DND-41 (cell line): ENCODE data around the gene TLR6.

Experiments
- ATAC-seq: fragments of 200-7000 bp; cut with Tn5 transposase; 3 replicates; pipeline ENCODE4 v1.9.1; 2021; ENCODE audit warnings: low read depth; ENCODE audit not compliant: insufficient read depth
- DNase-seq: peaks from one replicate; pipeline ENCODE4 v3.0.0-alpha.2; 2020
- H2AFZ ChIP-seq: 2 replicates; pipeline ENCODE4 v1.6.0; 2012; ENCODE audit warnings: low read depth, low read length
- H3K27ac ChIP-seq: 2 replicates; pipeline ENCODE4 v1.5.1; 2012; ENCODE audit warnings: low read length, inconsistent platforms
- H3K27me3 ChIP-seq: fragments of 200-600 bp; sonication (generic); 2 replicates; pipeline ENCODE4 v1.6.0; 2012; ENCODE audit warnings: low read length, mild to moderate bottlenecking, inconsistent platforms; ENCODE audit not compliant: insufficient read depth, poor library complexity
- H3K36me3 ChIP-seq: 2 replicates; pipeline ENCODE4 v1.5.1; 2012; ENCODE audit warnings: low read length, inconsistent platforms; ENCODE audit not compliant: insufficient read depth
- H3K4me1 ChIP-seq: 2 replicates; pipeline ENCODE4 v1.5.1; 2012; ENCODE audit warnings: mild to moderate bottlenecking, low read length; ENCODE audit not compliant: insufficient read depth
- H3K4me2 ChIP-seq: 2 replicates; pipeline ENCODE4 v1.6.0; 2012; ENCODE audit warnings: mild to moderate bottlenecking, moderate library complexity, low read length, inconsistent platforms; ENCODE audit not compliant: insufficient read depth
- H3K4me3 ChIP-seq, 2 experiments: fragments of 200-600 bp in 1 of 2; shearing (Covaris generic) in 1 of 2; 2 replicates each; pipeline ENCODE4 v1.5.1; 2012 to 2016; ENCODE audit warnings: inconsistent platforms in 2 of 2, low read length in 2 of 2, mild to moderate bottlenecking in 2 of 2, low read depth in 1 of 2, moderate library complexity in 1 of 2
- H3K79me2 ChIP-seq: 2 replicates; pipeline ENCODE4 v1.6.0; 2012; ENCODE audit warnings: low read length, inconsistent platforms; ENCODE audit not compliant: insufficient read depth
- H3K9ac ChIP-seq: 2 replicates; pipeline ENCODE4 v1.6.0; 2012; ENCODE audit warnings: low read depth, mild to moderate bottlenecking, inconsistent platforms, low read length, moderate library complexity
- H3K9me3 ChIP-seq: 2 replicates; pipeline ENCODE4 v1.5.1; 2012; ENCODE audit warnings: low read length, moderate library complexity, mild to moderate bottlenecking, inconsistent platforms; ENCODE audit not compliant: insufficient read depth, severe bottlenecking
- H4K20me1 ChIP-seq: 2 replicates; pipeline ENCODE4 v1.6.0; 2012; ENCODE audit warnings: low read length; ENCODE audit not compliant: insufficient read depth
- CTCF ChIP-seq: IDR thresholded peaks from 2 replicates; pipeline ENCODE4 v1.5.1; 2012; ENCODE audit warnings: borderline replicate concordance, low read length, moderate library complexity, mild to moderate bottlenecking; ENCODE audit not compliant: poor library complexity, severe bottlenecking; ENCODE audit errors: extremely low read depth
- EZH2 ChIP-seq: IDR thresholded peaks from 3 replicates; pipeline ENCODE4 v1.6.1; 2012; ENCODE audit warnings: borderline replicate concordance, low read depth, mild to moderate bottlenecking, moderate library complexity, low read length, inconsistent platforms; ENCODE audit not compliant: severe bottlenecking

Gene TLR6

GRCh38 chr4:38891051-38891983 is 34.7 kb upstream of the TLR6 start:
- no peak for ATAC-seq
- Histone ChIP-seq H3K79me2 (no peaks in the 10 kb centered on the region), H3K9ac (no peak overlapping the region), H3K4me1 (no peaks in the 10 kb centered on the region), H4K20me1 (no peaks in the 10 kb centered on the region), H3K36me3 (no peaks in the 10 kb centered on the region), H3K27me3 (peaks cover 3% of the 10 kb centered on the region), H3K4me2 (no peak overlapping the region), H3K9me3 (no peaks in the 10 kb centered on the region), H2AFZ (no peak overlapping the region), H3K4me3 (no peak overlapping the region), H3K27ac (no peak overlapping the region)
- DNase-seq, result no peak
- TF ChIP-seq CTCF, result no peak
- no peak for TF ChIP-seq EZH2

DNA sequence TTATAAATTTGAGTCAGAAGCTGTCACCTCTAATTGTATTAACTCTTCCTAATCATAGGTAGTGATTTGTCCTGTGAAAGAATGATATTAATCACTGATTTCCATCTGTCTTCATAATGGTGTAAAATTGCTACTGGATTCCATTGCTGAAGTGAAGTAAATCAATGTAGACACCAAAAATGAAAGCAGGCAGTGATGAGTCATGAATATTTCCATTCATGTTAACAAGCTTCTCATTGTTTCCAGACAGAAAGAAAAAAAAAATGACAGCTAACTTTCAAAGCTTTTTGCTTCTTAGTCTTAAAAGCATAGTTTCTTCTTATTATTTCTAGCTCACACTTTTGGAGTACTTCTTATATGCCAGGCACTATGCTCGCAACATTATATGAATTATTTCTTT is 32.5 kb upstream of the TLR6 start:
- DNase-seq (no peak), ATAC-seq (no peak)
- no peak overlapping the region for H3K4me2 ChIP-seq
- H3K4me1 ChIP-seq, result no peaks in the 10 kb centered on the region
- no peak overlapping the region for H3K27ac ChIP-seq
- H3K36me3 ChIP-seq, result no peaks in the 10 kb centered on the region
- no peaks in the 10 kb centered on the region for H3K79me2 ChIP-seq
- H3K27me3 ChIP-seq, result peaks cover 3% of the 10 kb centered on the region
- no peak overlapping the region for H3K9ac ChIP-seq
- no peaks in the 10 kb centered on the region for H3K9me3 ChIP-seq
- no peak overlapping the region for H2AFZ ChIP-seq
- H3K4me3 ChIP-seq, result no peak overlapping the region
- no peaks in the 10 kb centered on the region for H4K20me1 ChIP-seq
- TF ChIP-seq EZH2, result no peak

- DNase-seq, result no peak
- Histone ChIP-seq H3K9me3 (no peaks in the 10 kb centered on the region), H3K4me3 (no peak overlapping the region), H3K4me2 (no peak overlapping the region), H3K9ac (no peak overlapping the region), H2AFZ (no peak overlapping the region), H3K27ac (no peak overlapping the region), H3K4me1 (no peaks in the 10 kb centered on the region), H3K27me3 (no peaks in the 10 kb centered on the region), H3K79me2 (no peaks in the 10 kb centered on the region), H3K36me3 (no peaks in the 10 kb centered on the region), H4K20me1 (no peaks in the 10 kb centered on the region)
- no peak for ATAC-seq
- no peak for TF ChIP-seq CTCF
- TF ChIP-seq EZH2, result no peak
Observed at GRCh38 chr4:38884254-38884653, 27.6 kb upstream of the TLR6 start.

DNA sequence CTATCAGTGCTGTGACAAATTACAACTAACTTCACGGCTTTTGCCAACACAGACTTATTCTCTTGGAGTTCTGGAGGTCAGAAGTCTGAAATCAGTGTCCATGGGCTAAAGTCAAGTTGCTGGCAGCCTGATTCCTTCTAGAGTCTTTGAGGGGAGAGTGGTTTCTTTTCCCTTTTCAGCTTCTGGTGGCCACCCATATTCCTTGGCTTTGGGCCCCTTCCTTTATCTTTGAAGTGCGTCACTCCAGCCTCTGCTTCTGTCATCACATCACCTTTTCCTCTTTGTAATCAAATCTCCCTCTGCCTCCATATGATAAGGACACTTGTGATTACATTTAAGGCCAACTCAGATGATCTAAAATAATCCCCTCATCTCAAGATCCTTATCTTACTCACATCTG is 20.0 kb upstream of the TLR6 start:
- DNase-seq (no peak), ATAC-seq (no peak)
- Histone ChIP-seq H2AFZ (no peak overlapping the region), H3K9me3 (no peaks in the 10 kb centered on the region), H3K4me1 (no peaks in the 10 kb centered on the region), H3K27ac (no peak overlapping the region), H3K36me3 (no peaks in the 10 kb centered on the region), H3K79me2 (no peaks in the 10 kb centered on the region), H3K9ac (no peak overlapping the region), H3K4me2 (no peak overlapping the region), H3K4me3 (no peak overlapping the region), H3K27me3 (no peaks in the 10 kb centered on the region), H4K20me1 (no peaks in the 10 kb centered on the region)
- TF ChIP-seq CTCF, result no peak
- no peak for TF ChIP-seq EZH2
